ENCODE results near the gene ADAMTSL4. TPM values are rescaled to one million over a fixed set of nuclear protein-coding genes. Genes with fewer than 3 reads are reported as not detected.

The ADAMTSL4 gene
- total RNA-seq, 1 donor from 2014 or later: 6.7 TPM

GRCh38 chr1:150512846-150513245, 36.4 kb upstream of the ADAMTSL4 start:
- H3K4me1 ChIP-seq (ENCODE audit: insufficient read depth, low read length): peaks cover 21% of the 10 kb centered on the region
- peaks cover 19% of the 10 kb centered on the region for H3K4me1 Mint-ChIP-seq (ENCODE audit: low read depth, unreplicated experiment)
- H3K27me3 Mint-ChIP-seq (ENCODE audit: low read depth, unreplicated experiment): no peaks in the 10 kb centered on the region
- H2AFZ ChIP-seq (ENCODE audit: low read depth, low read length): no peak overlapping the region
- H3K36me3 ChIP-seq (ENCODE audit: insufficient read depth, low read length): no peaks in the 10 kb centered on the region
- H3K79me2 ChIP-seq (ENCODE audit: insufficient read depth, low read length): peaks cover 18% of the 10 kb centered on the region
- H3K9ac ChIP-seq (ENCODE audit: low read length): no peak overlapping the region
- H3K9me3 ChIP-seq (ENCODE audit: insufficient read depth, low read depth, low read length): no peaks in the 10 kb centered on the region
- no peaks in the 10 kb centered on the region for H4K20me1 ChIP-seq (ENCODE audit: insufficient read depth, low read length)
- TF ChIP-seq, protein P1, sequence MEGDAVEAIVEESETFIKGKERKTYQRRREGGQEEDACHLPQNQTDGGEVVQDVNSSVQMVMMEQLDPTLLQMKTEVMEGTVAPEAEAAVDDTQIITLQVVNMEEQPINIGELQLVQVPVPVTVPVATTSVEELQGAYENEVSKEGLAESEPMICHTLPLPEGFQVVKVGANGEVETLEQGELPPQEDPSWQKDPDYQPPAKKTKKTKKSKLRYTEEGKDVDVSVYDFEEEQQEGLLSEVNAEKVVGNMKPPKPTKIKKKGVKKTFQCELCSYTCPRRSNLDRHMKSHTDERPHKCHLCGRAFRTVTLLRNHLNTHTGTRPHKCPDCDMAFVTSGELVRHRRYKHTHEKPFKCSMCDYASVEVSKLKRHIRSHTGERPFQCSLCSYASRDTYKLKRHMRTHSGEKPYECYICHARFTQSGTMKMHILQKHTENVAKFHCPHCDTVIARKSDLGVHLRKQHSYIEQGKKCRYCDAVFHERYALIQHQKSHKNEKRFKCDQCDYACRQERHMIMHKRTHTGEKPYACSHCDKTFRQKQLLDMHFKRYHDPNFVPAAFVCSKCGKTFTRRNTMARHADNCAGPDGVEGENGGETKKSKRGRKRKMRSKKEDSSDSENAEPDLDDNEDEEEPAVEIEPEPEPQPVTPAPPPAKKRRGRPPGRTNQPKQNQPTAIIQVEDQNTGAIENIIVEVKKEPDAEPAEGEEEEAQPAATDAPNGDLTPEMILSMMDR (IDR thresholded peaks at IDR 0.05; ENCODE audit: insufficient read depth, low read depth, low read length): no peak
- TF ChIP-seq EZH2 (IDR thresholded peaks at IDR 0.05; ENCODE audit: insufficient read depth, low read length): no peak
- no peaks in the 10 kb centered on the region for H3K9me3 Mint-ChIP-seq (ENCODE audit: unreplicated experiment)
- peaks cover 20% of the 10 kb centered on the region for H3K36me3 Mint-ChIP-seq (ENCODE audit: low read depth, unreplicated experiment)
- H3K27me3 ChIP-seq (ENCODE audit: insufficient read depth, low read length): no peaks in the 10 kb centered on the region
- no peak overlapping the region for H3K4me3 Mint-ChIP-seq (ENCODE audit: unreplicated experiment)
- no peak overlapping the region for H3K4me2 ChIP-seq (ENCODE audit: low read length)
- H3K4me3 ChIP-seq (ENCODE audit: insufficient read depth, low read depth, low read length): no peak overlapping the region
- H3K27ac ChIP-seq (ENCODE audit: low read depth, low read length): no peak overlapping the region
- H3K27ac Mint-ChIP-seq (ENCODE audit: unreplicated experiment): no peak overlapping the region
- DNase-seq (ENCODE audit: low read depth) (no peak), FAIRE-seq (no peak)

GRCh38 chr1:150513351-150513791, 35.8 kb upstream of the ADAMTSL4 start:
- Histone ChIP-seq H3K4me3 (ENCODE audit: insufficient read depth, low read depth, low read length) (no peak overlapping the region), H3K9ac (ENCODE audit: low read length) (no peak overlapping the region), H3K4me1 (ENCODE audit: insufficient read depth, low read length) (peaks cover 15% of the 10 kb centered on the region), H3K36me3 (ENCODE audit: insufficient read depth, low read length) (no peaks in the 10 kb centered on the region), H3K27me3 (ENCODE audit: insufficient read depth, low read length) (no peaks in the 10 kb centered on the region), H3K79me2 (ENCODE audit: insufficient read depth, low read length) (peaks cover 14% of the 10 kb centered on the region), H3K27ac (ENCODE audit: low read depth, low read length) (no peak overlapping the region), H2AFZ (ENCODE audit: low read depth, low read length) (no peak overlapping the region), H3K9me3 (ENCODE audit: insufficient read depth, low read depth, low read length) (no peaks in the 10 kb centered on the region), H3K4me2 (ENCODE audit: low read length) (no peak overlapping the region), H4K20me1 (ENCODE audit: insufficient read depth, low read length) (no peaks in the 10 kb centered on the region)
- DNase-seq (ENCODE audit: low read depth) (no peak), FAIRE-seq (no peak)
- no peaks in the 10 kb centered on the region for H3K27me3 Mint-ChIP-seq (ENCODE audit: low read depth, unreplicated experiment)
- peaks cover 16% of the 10 kb centered on the region for H3K36me3 Mint-ChIP-seq (ENCODE audit: low read depth, unreplicated experiment)
- no peak overlapping the region for H3K27ac Mint-ChIP-seq (ENCODE audit: unreplicated experiment)
- H3K4me1 Mint-ChIP-seq (ENCODE audit: low read depth, unreplicated experiment): peaks cover 15% of the 10 kb centered on the region
- no peaks in the 10 kb centered on the region for H3K9me3 Mint-ChIP-seq (ENCODE audit: unreplicated experiment)
- no peak for TF ChIP-seq EZH2 (IDR thresholded peaks at IDR 0.05; ENCODE audit: insufficient read depth, low read length)
- TF ChIP-seq, protein P1 (IDR thresholded peaks at IDR 0.05; ENCODE audit: insufficient read depth, low read depth, low read length): no peak
- no peak overlapping the region for H3K4me3 Mint-ChIP-seq (ENCODE audit: unreplicated experiment)

DNA sequence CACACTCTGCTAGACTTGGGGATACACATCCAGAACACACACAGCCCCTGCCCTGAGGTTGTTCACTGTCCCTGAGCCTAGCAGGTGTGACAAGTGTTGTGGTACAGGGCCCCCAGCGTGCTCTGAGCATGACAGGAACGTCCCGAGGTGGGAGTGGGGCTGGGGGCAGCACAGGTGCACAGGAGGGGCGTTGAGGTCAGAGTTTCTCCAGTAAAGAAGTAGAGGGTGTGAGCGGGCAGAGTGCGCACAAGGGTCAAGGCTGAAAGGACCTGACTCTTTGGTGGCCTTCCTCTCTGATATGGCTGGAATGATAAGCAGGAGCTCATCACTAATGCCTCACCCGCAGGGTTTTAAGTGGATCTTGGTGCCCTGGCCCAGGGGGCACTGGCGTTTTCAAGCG, 34.9 kb upstream of the ADAMTSL4 start:
- H3K27me3 Mint-ChIP-seq (ENCODE audit: low read depth, unreplicated experiment): no peaks in the 10 kb centered on the region
- Histone ChIP-seq H3K79me2 (ENCODE audit: insufficient read depth, low read length) (peaks cover 5% of the 10 kb centered on the region), H3K4me2 (ENCODE audit: low read length) (no peak overlapping the region)

More for the DNA sequence above, 34.9 kb upstream of the ADAMTSL4 start:
- no peaks in the 10 kb centered on the region for H4K20me1 ChIP-seq (ENCODE audit: insufficient read depth, low read length)
- H3K4me3 ChIP-seq (ENCODE audit: insufficient read depth, low read depth, low read length): no peak overlapping the region
- no peaks in the 10 kb centered on the region for H3K27me3 ChIP-seq (ENCODE audit: insufficient read depth, low read length)
- peaks cover 11% of the 10 kb centered on the region for H3K4me1 Mint-ChIP-seq (ENCODE audit: low read depth, unreplicated experiment)
- H3K27ac Mint-ChIP-seq (ENCODE audit: unreplicated experiment): no peak overlapping the region
- FAIRE-seq (no peak), DNase-seq (ENCODE audit: low read depth) (no peak)
- H3K4me1 ChIP-seq (ENCODE audit: insufficient read depth, low read length): peaks cover 7% of the 10 kb centered on the region
- H3K27ac ChIP-seq (ENCODE audit: low read depth, low read length): no peak overlapping the region
- no peaks in the 10 kb centered on the region for H3K36me3 ChIP-seq (ENCODE audit: insufficient read depth, low read length)
- peaks cover 16% of the 10 kb centered on the region for H3K36me3 Mint-ChIP-seq (ENCODE audit: low read depth, unreplicated experiment)
- H3K4me3 Mint-ChIP-seq (ENCODE audit: unreplicated experiment): no peak overlapping the region
- no peak overlapping the region for H3K9ac ChIP-seq (ENCODE audit: low read length)
- H2AFZ ChIP-seq (ENCODE audit: low read depth, low read length): no peak overlapping the region
- TF ChIP-seq, protein P1 (IDR thresholded peaks at IDR 0.05; ENCODE audit: insufficient read depth, low read depth, low read length): no peak
- no peak for TF ChIP-seq EZH2 (IDR thresholded peaks at IDR 0.05; ENCODE audit: insufficient read depth, low read length)
- no peaks in the 10 kb centered on the region for H3K9me3 Mint-ChIP-seq (ENCODE audit: unreplicated experiment)
- no peaks in the 10 kb centered on the region for H3K9me3 ChIP-seq (ENCODE audit: insufficient read depth, low read depth, low read length)

Measured in astrocyte (in vitro differentiated cells and primary cell).